Activated CD8-positive, alpha-beta T cell treated with anti-CD3 and anti-CD28 coated beads for 36 hours (primary cell): ENCODE data around the gene CRYAA. TPM values are rescaled to one million over a fixed set of nuclear protein-coding genes. Genes with fewer than 3 reads are reported as not detected.

Source experiments
- ATAC-seq: fragments of 200-7000 bp; cut with Tn5 transposase; one replicate; pipeline ENCODE4 v1.10.0; 2021; ENCODE audit warnings: mild to moderate bottlenecking, moderate library complexity
- CTCF ChIA-PET: fragments of 350-600 bp; sonication (Branson Sonifier 250); formaldehyde crosslinking; loops from one replicate; lab custom pipeline; 2021; ENCODE audit warnings: antibody characterized with exemption; lab: Charles Lee
- POLR2A ChIA-PET: fragments of 350-600 bp; sonication (Branson Sonifier 250); formaldehyde crosslinking; loops from one replicate; lab custom pipeline; 2021; ENCODE audit warnings: antibody characterized with exemption; lab: Charles Lee
- DNase-seq: peaks from one replicate; pipeline ENCODE4 v3.0.0-alpha.2; 2020
- H3K27ac Mint-ChIP-seq: one replicate; pipeline ENCODE4 v1.8.0; 2021; ENCODE audit warnings: mild to moderate bottlenecking, mixed read lengths
- H3K27me3 Mint-ChIP-seq: one replicate; pipeline ENCODE4 v1.8.0; 2021; ENCODE audit warnings: mixed read lengths
- H3K36me3 Mint-ChIP-seq: one replicate; pipeline ENCODE4 v1.8.0; 2021; ENCODE audit warnings: low read depth, mixed read lengths
- H3K4me1 Mint-ChIP-seq: one replicate; pipeline ENCODE4 v1.8.0; 2021; ENCODE audit warnings: low read depth, mixed read lengths
- H3K4me3 Mint-ChIP-seq: one replicate; pipeline ENCODE4 v1.8.0; 2021; ENCODE audit warnings: mild to moderate bottlenecking, moderate library complexity, mixed read lengths
- H3K9me3 Mint-ChIP-seq: one replicate; pipeline ENCODE4 v1.8.0; 2021; ENCODE audit warnings: mixed read lengths
- intact Hi-C: fragments of 100-400 bp; cut with micrococcal nuclease; formaldehyde crosslinking; loops from one replicate; pipeline ENCODE4 v1.10.0; 2022
- total RNA-seq, 2 experiments: library from RNA; stranded (reverse); gene quantifications; one replicate each; pipeline ENCODE4 v1.2.3, GENCODE V29; 2021
- TF ChIP-seq, protein P1 (sequence below): fragments of 200-600 bp; IDR thresholded peaks from one replicate; pipeline ENCODE4 v1.8.0; 2022; ENCODE audit warnings: antibody characterized with exemption, mild to moderate bottlenecking

CRYAA gene
- total RNA-seq, 2 experiments from 2014 or later = not detected

DNA sequence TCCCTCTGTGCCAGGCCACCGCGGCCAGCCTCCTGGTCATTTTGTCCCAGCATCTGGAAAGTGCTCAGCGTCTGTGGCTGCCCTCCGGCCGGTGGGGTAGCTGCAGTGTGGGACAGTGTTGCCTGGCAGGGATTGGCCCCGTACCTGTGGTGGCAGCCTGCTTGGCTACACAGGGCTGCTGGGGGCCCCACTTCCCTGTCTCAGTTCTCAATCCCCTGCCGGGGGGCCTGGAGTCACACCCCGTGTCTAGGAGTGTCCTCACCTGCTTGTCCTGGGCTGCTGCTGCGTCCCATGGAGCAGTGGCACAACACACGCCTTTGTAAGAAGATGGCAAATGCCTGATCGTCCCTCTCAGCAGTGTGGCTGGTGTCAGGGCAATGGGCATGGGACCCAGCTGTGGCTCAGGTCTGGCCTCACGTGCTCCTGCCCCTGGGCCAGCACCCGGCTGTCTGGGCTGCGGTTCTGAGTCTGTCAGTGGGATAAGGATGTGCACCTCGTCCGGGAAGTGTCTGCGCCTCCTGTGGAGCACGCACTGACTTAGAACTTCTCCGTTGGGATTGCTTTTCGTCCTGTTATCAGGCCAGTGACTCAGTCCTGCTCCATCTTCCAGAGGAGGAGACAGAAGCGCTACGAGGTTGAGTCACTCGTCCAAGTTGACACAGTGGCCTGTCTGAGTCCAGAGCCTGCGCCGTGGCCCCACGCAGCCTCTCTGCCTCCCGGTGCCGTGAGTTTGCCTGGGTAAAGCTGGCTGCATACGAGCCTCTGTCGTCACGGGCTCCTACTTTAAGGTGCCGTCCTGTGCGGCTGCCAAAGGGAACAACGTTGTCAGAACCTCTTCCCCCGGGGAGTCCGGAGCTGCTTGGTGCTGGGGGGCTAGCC, 41.0 kb downstream of the CRYAA start:
- intact Hi-C loops = no loop called here
- no peak for ATAC-seq

DNA sequence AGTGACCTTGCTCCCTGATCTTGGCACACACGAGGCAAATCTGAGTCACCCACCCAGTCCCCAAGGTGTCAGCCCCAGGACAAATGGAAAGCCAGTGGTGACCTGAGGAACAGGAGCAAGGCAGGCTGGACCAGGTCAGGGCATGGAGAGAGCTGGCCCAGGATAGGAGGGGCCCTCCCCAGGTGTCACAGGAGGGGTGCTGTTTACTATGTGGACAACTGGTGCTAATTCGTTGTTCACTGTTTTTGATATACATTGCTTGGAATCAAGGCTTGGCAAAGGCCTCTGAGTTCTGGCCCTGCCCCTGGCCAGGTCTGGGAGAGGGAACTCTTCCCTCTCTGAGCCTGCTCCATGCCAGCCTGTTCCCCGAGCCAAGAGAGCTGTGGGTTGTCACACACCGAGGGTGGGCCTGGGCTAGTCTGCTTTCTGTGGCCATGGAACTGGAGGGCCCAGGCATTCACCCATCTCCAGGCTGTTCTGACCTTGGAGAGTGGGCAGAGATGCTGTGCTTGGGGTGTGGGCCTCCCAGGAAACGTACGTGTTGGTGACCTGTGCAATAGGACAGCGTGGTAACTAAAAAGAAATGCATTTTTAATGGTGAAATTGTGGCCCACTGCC, 41.8 kb downstream of the CRYAA start:
- DNase-seq = no peak

More for the DNA sequence above, 41.0 kb downstream of the CRYAA start:
- ChIA-PET CTCF (no interaction called here), POLR2A (interaction anchor here (1.1 kb wide), 1 partner anchor 12 kb away, joined by 3 read pairs; no protein-coding TSS in a partner anchor)
- Mint-ChIP-seq H3K27ac (no peak overlapping the region), H3K36me3 (no peaks in the 10 kb centered on the region), H3K4me1 (no peaks in the 10 kb centered on the region), H3K27me3 (peaks cover 3% of the 10 kb centered on the region), H3K9me3 (no peaks in the 10 kb centered on the region), H3K4me3 (no peak overlapping the region)
- TF ChIP-seq, protein P1, sequence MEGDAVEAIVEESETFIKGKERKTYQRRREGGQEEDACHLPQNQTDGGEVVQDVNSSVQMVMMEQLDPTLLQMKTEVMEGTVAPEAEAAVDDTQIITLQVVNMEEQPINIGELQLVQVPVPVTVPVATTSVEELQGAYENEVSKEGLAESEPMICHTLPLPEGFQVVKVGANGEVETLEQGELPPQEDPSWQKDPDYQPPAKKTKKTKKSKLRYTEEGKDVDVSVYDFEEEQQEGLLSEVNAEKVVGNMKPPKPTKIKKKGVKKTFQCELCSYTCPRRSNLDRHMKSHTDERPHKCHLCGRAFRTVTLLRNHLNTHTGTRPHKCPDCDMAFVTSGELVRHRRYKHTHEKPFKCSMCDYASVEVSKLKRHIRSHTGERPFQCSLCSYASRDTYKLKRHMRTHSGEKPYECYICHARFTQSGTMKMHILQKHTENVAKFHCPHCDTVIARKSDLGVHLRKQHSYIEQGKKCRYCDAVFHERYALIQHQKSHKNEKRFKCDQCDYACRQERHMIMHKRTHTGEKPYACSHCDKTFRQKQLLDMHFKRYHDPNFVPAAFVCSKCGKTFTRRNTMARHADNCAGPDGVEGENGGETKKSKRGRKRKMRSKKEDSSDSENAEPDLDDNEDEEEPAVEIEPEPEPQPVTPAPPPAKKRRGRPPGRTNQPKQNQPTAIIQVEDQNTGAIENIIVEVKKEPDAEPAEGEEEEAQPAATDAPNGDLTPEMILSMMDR = no peak
- no peak for DNase-seq

DNA sequence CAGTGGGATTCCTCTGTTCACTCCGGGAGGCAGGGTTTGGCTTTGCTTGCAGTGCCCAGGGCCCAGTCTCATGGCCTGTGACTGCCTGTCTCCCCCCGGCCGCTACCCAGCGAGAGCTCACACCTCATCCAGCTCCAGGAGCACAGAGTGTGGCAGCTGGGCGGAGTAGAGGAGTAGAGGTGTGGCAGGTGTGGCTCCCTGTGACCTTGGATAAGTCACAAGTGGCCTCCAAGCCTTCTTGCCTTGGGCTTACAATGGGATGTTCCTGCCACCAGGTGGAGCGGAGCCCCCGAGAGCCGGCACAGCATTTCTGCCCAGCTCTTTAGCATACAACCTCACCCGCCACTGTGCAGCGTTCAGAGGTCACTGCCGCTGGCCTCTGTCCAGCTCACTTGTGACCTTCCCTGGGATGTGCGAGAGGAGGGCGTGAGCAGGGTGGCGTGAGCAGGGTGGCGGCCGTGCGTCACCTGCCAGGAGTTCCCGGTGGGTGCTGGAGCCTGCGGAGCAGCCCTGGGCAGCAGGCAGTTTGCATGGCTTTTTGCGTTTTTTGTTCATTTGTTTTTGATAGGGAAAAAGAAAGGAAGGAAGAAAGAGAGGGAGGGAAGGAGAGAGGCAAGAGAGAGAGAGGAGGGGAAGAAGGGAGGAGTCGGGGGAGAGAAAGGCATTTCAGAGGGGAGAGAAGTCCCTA, 42.4 kb downstream of the CRYAA start:
- Mint-ChIP-seq H3K36me3 (no peaks in the 10 kb centered on the region), H3K27me3 (peaks cover 3% of the 10 kb centered on the region), H3K27ac (no peak overlapping the region), H3K9me3 (no peaks in the 10 kb centered on the region), H3K4me3 (no peak overlapping the region), H3K4me1 (no peaks in the 10 kb centered on the region)
- DNase-seq (no peak), ATAC-seq (no peak)
- CTCF ChIA-PET = no interaction called here
- POLR2A ChIA-PET = no interaction called here
- TF ChIP-seq, protein P1 = no peak
- intact Hi-C loops = no loop called here

More for the DNA sequence above, 41.8 kb downstream of the CRYAA start:
- Mint-ChIP-seq H3K27me3 (peaks cover 3% of the 10 kb centered on the region), H3K36me3 (no peaks in the 10 kb centered on the region), H3K9me3 (no peaks in the 10 kb centered on the region), H3K4me3 (no peak overlapping the region), H3K27ac (no peak overlapping the region), H3K4me1 (no peaks in the 10 kb centered on the region)
- POLR2A ChIA-PET = no interaction called here
- TF ChIP-seq, protein P1 = no peak
- CTCF ChIA-PET = no interaction called here
- intact Hi-C loops = no loop called here
- ATAC-seq = no peak

DNA sequence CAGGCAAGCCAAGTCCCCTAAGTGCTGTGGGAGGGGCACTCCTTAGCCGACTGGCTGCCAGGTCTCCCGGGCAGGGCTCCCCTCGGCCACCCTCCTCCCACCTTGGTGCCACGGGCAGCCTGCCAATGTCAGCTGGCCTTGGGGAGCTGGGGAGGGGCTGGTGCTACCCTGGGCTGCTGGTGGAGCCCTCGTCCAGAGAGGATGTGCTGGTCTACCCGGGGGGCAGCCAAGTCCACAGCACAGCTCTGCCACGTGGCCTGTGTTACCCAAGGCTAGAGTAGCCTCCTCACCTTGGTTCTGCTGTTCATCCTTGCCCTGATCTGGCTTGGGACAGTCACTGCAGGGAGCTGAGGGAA, 42.9 kb downstream of the CRYAA start:
- no peak overlapping the region for H3K4me3 Mint-ChIP-seq
- no peak for ATAC-seq
- peaks cover 3% of the 10 kb centered on the region for H3K27me3 Mint-ChIP-seq
- H3K4me1 Mint-ChIP-seq = no peaks in the 10 kb centered on the region
- no peak overlapping the region for H3K27ac Mint-ChIP-seq
- H3K9me3 Mint-ChIP-seq = no peaks in the 10 kb centered on the region
- no peak for DNase-seq
- intact Hi-C loops = no loop called here
- TF ChIP-seq, protein P1 = no peak
- CTCF ChIA-PET = no interaction called here
- POLR2A ChIA-PET = no interaction called here
- H3K36me3 Mint-ChIP-seq = no peaks in the 10 kb centered on the region

Other genes with a start within 250 kb of the CRYAA start
- gene ERVH48-1, start 243.4 kb upstream of the CRYAA start, total RNA-seq = under 1 TPM; 0.18 to 0.29 TPM
- 10 to 100 TPM; 12.6 to 14.1 TPM for gene PKNOX1, start 194.4 kb upstream of the CRYAA start, total RNA-seq
- 10 to 100 TPM; 91.3 to 91.9 TPM for gene CBS, start 93.2 kb upstream of the CRYAA start, total RNA-seq
- 10 to 100 TPM; 21.9 to 31.3 TPM for gene U2AF1, start 61.4 kb upstream of the CRYAA start, total RNA-seq